HCT116 (cell line): Measurements from ENCODE around the gene CAMKK2. TPM values are rescaled to one million over a fixed set of nuclear protein-coding genes. Genes with fewer than 3 reads are reported as not detected.

Experiments
- ATAC-seq: fragments of 200-7000 bp; cut with Tn5 transposase; 2 replicates; pipeline ENCODE4 v1.9.1; 2020; ENCODE audit warnings: mild to moderate bottlenecking, moderate library complexity
- BruUV-seq: library from RNA; stranded (reverse); fragments of 400-500 nt; replicated peaks from 2 replicates; lab custom pipeline; 2021; lab: Mats Ljungman, UMichigan
- CTCF ChIA-PET: fragments of 300-600 bp; sonication (Branson Sonifier 250); formaldehyde crosslinking; loops from one replicate; lab custom pipeline; 2021; ENCODE audit warnings: antibody characterized with exemption; lab: Charles Lee
- POLR2A ChIA-PET: fragments of 300-600, 350-600 bp; sonication (Branson Sonifier 250); formaldehyde crosslinking; loops from one replicate; lab custom pipeline; 2021; ENCODE audit warnings: antibody characterized with exemption; lab: Charles Lee
- RAD21 ChIA-PET, 2 experiments: fragments of 300-600 bp; sonication (Branson Sonifier 250); formaldehyde crosslinking; loops; one replicate each; lab custom pipeline; 2023; ENCODE audit warnings: low total read pairs in 2 of 2; ENCODE audit not compliant: uncharacterized antibody in 2 of 2, unreplicated experiment in 2 of 2, low non-redundant PET in 1 of 2; lab: Charles Lee
- DNase-seq: peaks from one replicate; pipeline ENCODE4 v3.0.0-alpha.2; 2010; ENCODE audit warnings: low read depth, low spot score
- H2AFZ ChIP-seq: fragments of 200-600 bp; shearing (Covaris generic), sonication (generic); 2 replicates; pipeline ENCODE4 v1.6.1; 2017; ENCODE audit warnings: low read depth, mixed run types, mixed read lengths, antibody characterized with exemption, low read length; ENCODE audit not compliant: poor library complexity, severe bottlenecking
- H3K27ac ChIP-seq: 2 replicates; pipeline ENCODE4 v1.5.1; 2012; ENCODE audit warnings: low read depth, low read length
- H3K27me3 ChIP-seq: fragments of 200-600 bp; sonication (generic); 2 replicates; pipeline ENCODE4 v1.6.1; 2016; ENCODE audit warnings: mixed run types, low read length, mixed read lengths; ENCODE audit not compliant: insufficient read depth
- H3K36me3 ChIP-seq, 2 experiments: fragments of 200-500 bp in 1 of 2; fragments of 200-600 bp in 1 of 2; sonication (Bioruptor generic) in 1 of 2; sonication (generic) in 1 of 2; 2 replicates each; pipeline versions ENCODE4 v1.5.1 to v1.6.1; 2014 to 2016; ENCODE audit warnings: low read length in 2 of 2, inconsistent platforms in 1 of 2, mixed read lengths in 1 of 2, mixed run types in 1 of 2; ENCODE audit not compliant: insufficient read depth in 2 of 2, control insufficient read depth in 1 of 2
- H3K4me1 ChIP-seq, 2 experiments: fragments of 200-600 bp in 1 of 2; sonication (generic) in 1 of 2; 2 replicates each; pipeline versions ENCODE4 v1.5.1 to v1.6.1; 2012 to 2017; ENCODE audit warnings: low read length in 2 of 2, inconsistent platforms in 1 of 2, mild to moderate bottlenecking in 1 of 2, mixed read lengths in 1 of 2, mixed run types in 1 of 2, moderate library complexity in 1 of 2; ENCODE audit not compliant: insufficient read depth in 2 of 2, control insufficient read depth in 1 of 2
- H3K4me2 ChIP-seq: fragments of 200-600 bp; sonication (generic); 2 replicates; pipeline ENCODE4 v1.6.1; 2017; ENCODE audit warnings: mixed run types, low read length, mixed read lengths
- H3K4me3 ChIP-seq, 2 experiments: fragments of 200-600 bp in 1 of 2; sonication (generic) in 1 of 2; replicated peaks in 1 of 2; 2 replicates each; pipeline ENCODE4 v1.5.1; 2011 to 2016; ENCODE audit warnings: low read length in 2 of 2, control low read depth in 1 of 2, low read depth in 1 of 2, mild to moderate bottlenecking in 1 of 2, mixed read lengths in 1 of 2, mixed run types in 1 of 2
- H3K79me2 ChIP-seq: fragments of 200-600 bp; sonication (generic); 2 replicates; pipeline ENCODE4 v1.6.1; 2017; ENCODE audit warnings: mild to moderate bottlenecking, mixed run types, low read length, moderate library complexity, mixed read lengths; ENCODE audit not compliant: insufficient read depth
- H3K9ac ChIP-seq: fragments of 200-600 bp; sonication (generic); 2 replicates; pipeline ENCODE4 v1.6.1; 2016; ENCODE audit warnings: low read length, mixed read lengths
- H3K9me2 ChIP-seq: fragments of 200-600 bp; sonication (generic), shearing (Covaris generic); 2 replicates; pipeline ENCODE4 v1.6.1; 2017; ENCODE audit warnings: mixed run types, mild to moderate bottlenecking, moderate library complexity; ENCODE audit not compliant: insufficient read depth
- H3K9me3 ChIP-seq, 2 experiments: fragments of 200-500 bp in 1 of 2; fragments of 200-600 bp in 1 of 2; sonication (Bioruptor generic) in 1 of 2; sonication (generic) in 1 of 2; 2 replicates each; pipeline ENCODE4 v1.6.1; 2014 to 2017; ENCODE audit warnings: low read length in 2 of 2, mixed read lengths in 2 of 2, inconsistent platforms in 1 of 2, low read depth in 1 of 2, mild to moderate bottlenecking in 1 of 2, mixed run types in 1 of 2, moderate library complexity in 1 of 2; ENCODE audit not compliant: control insufficient read depth in 1 of 2, insufficient read depth in 1 of 2
- H4K20me1 ChIP-seq: fragments of 200-600 bp; sonication (generic), shearing (Covaris generic); 2 replicates; pipeline ENCODE4 v1.6.1; 2017; ENCODE audit warnings: mixed run types, mild to moderate bottlenecking, moderate library complexity; ENCODE audit not compliant: insufficient read depth
- CEBPB ChIP-seq: IDR thresholded peaks from 2 replicates; pipeline ENCODE4 v1.6.1; 2012; ENCODE audit warnings: low read depth
- CTCF ChIP-seq, 3 experiments: fragments of 200-600 bp in 1 of 3; sonication (generic) in 1 of 3; IDR thresholded peaks in 2 of 3; conservative IDR thresholded peaks in 1 of 3; 2 replicates each; pipeline ENCODE4 v1.5.1; 2012 to 2017; ENCODE audit warnings: low read depth in 2 of 3, low read length in 2 of 3, antibody characterized with exemption in 1 of 3, borderline replicate concordance in 1 of 3, control low read depth in 1 of 3, mild to moderate bottlenecking in 1 of 3, mixed read lengths in 1 of 3, mixed run types in 1 of 3, moderate library complexity in 1 of 3; ENCODE audit not compliant: insufficient read depth in 1 of 3
- POLR2A ChIP-seq: IDR thresholded peaks from 2 replicates; pipeline ENCODE4 v1.7.0; 2011; ENCODE audit warnings: borderline replicate concordance; ENCODE audit not compliant: insufficient read depth, insufficient read length; ENCODE audit errors: extremely low read depth
- REST ChIP-seq: IDR thresholded peaks from 2 replicates; pipeline ENCODE4 v1.6.1; 2012; ENCODE audit warnings: low read depth
- SIN3A ChIP-seq: IDR thresholded peaks from 2 replicates; pipeline ENCODE4 v1.6.1; 2012; ENCODE audit warnings: low read depth
- ZBTB33 ChIP-seq: IDR thresholded peaks from 2 replicates; pipeline ENCODE4 v1.6.1; 2011; ENCODE audit warnings: mild to moderate bottlenecking, low read length, moderate library complexity; ENCODE audit not compliant: insufficient replicate concordance; ENCODE audit errors: extremely low read depth
- ZFX ChIP-seq: fragments of 450-650 bp; IDR thresholded peaks from 2 replicates; pipeline ENCODE4 v1.6.1; 2017
- intact Hi-C: fragments of 100-400 bp; cut with micrococcal nuclease; formaldehyde crosslinking; loops from 2 replicates; pipeline ENCODE4 v1.10.0; 2022
- total RNA-seq: library from RNA; stranded (reverse); gene quantifications from one replicate; pipeline ENCODE4 v1.2.1, GENCODE V29; 2021; ENCODE audit not compliant: unreplicated experiment

CAMKK2 gene
- total RNA-seq, 1 experiment from 2014 or later, result 33.8 TPM

GRCh38 chr12:121191151-121191550 lies 105.4 kb downstream of the CAMKK2 start (continued):
- TF ChIP-seq ZBTB33, result no peak
- TF ChIP-seq, all 23 proteins: peak for 0

GRCh38 chr12:121190523-121191031 lies 105.9 kb downstream of the CAMKK2 start:
- Histone ChIP-seq H3K9me2 (no peaks in the 10 kb centered on the region), H3K27ac (no peak overlapping the region), H3K36me3 (no peaks in the 10 kb centered on the region), H3K4me2 (no peak overlapping the region), H3K4me3 (no peak overlapping the region), H3K79me2 (no peaks in the 10 kb centered on the region), H3K4me1 (no peaks in the 10 kb centered on the region), H3K9ac (no peak overlapping the region), H4K20me1 (no peaks in the 10 kb centered on the region), H3K9me3 (no peaks in the 10 kb centered on the region), H3K27me3 (no peaks in the 10 kb centered on the region), H2AFZ (no peak overlapping the region)
- no peak for DNase-seq
- intact Hi-C loops, result no loop called here
- ChIA-PET RAD21 (no interaction called here), POLR2A (no interaction called here), CTCF (no interaction called here)
- BruUV-seq, result no TSS peak
- ATAC-seq, result no peak
- no peak for TF ChIP-seq CTCF (IDR thresholded peaks at IDR 0.05 in 2 of 3, conservative IDR thresholded peaks at IDR 0.05 in 1 of 3; ENCODE audit: borderline replicate concordance in 1 of 3, insufficient read depth in 1 of 3, low read depth in 2 of 3, low read length in 2 of 3)
- TF ChIP-seq SIN3A, result no peak
- TF ChIP-seq ZFX, result no peak
- TF ChIP-seq REST, result no peak
- TF ChIP-seq CEBPB, result no peak
- TF ChIP-seq POLR2A, result no peak
